GM12878 (cell line): ENCODE data around the gene CTNNBL1. TPM values are rescaled to one million over a fixed set of nuclear protein-coding genes. Genes with fewer than 3 reads are reported as not detected.

Experiments
- ATAC-seq: fragments of 200-7000 bp; cut with Tn5 transposase; 3 replicates; pipeline ENCODE4 v1.9.1; 2020; ENCODE audit warnings: mild to moderate bottlenecking, moderate library complexity
- BruUV-seq: library from RNA; stranded (reverse); fragments of 400-500 nt; replicated peaks from 2 replicates; lab custom pipeline; 2021; lab: Mats Ljungman, UMichigan
- CTCF ChIA-PET: fragments of 300-600 bp; sonication (Branson Sonifier 250); formaldehyde crosslinking; extraction: SDS; loops from one replicate; lab custom pipeline; 2021; ENCODE audit warnings: inconsistent platforms; lab: Yijun Ruan, JAX
- POLR2A ChIA-PET: fragments of 350-600 bp; formaldehyde crosslinking; extraction: SDS; loops from one replicate; lab custom pipeline; 2021; ENCODE audit warnings: inconsistent platforms; lab: Charles Lee
- RAD21 ChIA-PET: fragments of 300-600 bp; sonication (Branson Sonifier 250); formaldehyde crosslinking; loops from one replicate; lab custom pipeline; 2023; ENCODE audit warnings: antibody characterized with exemption; ENCODE audit not compliant: unreplicated experiment; lab: Charles Lee
- SMC1A ChIA-PET: fragments of 300-600 bp; sonication (Branson Sonifier 250); formaldehyde crosslinking; loops from one replicate; lab custom pipeline; 2023; ENCODE audit not compliant: unreplicated experiment, uncharacterized antibody; lab: Charles Lee
- DNase-seq: peaks from one replicate; pipeline ENCODE4 v3.0.0-alpha.2; 2011; ENCODE audit warnings: low read depth, low spot score
- FAIRE-seq: peaks from 3 replicates; lab custom pipeline; 2011; peaks lifted over from hg19 to GRCh38; lab: Jason Lieb, UNC
- H2AFZ ChIP-seq: 2 replicates; pipeline ENCODE4 v1.6.0; 2011; ENCODE audit warnings: low read depth, low read length, control low read depth; ENCODE audit not compliant: control insufficient read depth
- H3K27ac ChIP-seq: 2 replicates; pipeline ENCODE4 v1.5.1; 2011; ENCODE audit warnings: control low read depth; ENCODE audit not compliant: control insufficient read depth, insufficient read depth
- H3K27me3 ChIP-seq, 2 experiments: replicated peaks in 1 of 2; 2 replicates each; pipeline versions ENCODE4 v1.6.0 to v1.6.1; 2011; ENCODE audit warnings: low read length in 1 of 2; ENCODE audit not compliant: control insufficient read depth in 2 of 2, insufficient read depth in 2 of 2
- H3K36me3 ChIP-seq, 2 experiments: 2 replicates each; pipeline ENCODE4 v1.5.1; 2011; ENCODE audit warnings: low read length in 1 of 2; ENCODE audit not compliant: control insufficient read depth in 2 of 2, insufficient read depth in 2 of 2
- H3K4me1 ChIP-seq: 2 replicates; pipeline ENCODE4 v1.6.1; 2011; ENCODE audit warnings: mild to moderate bottlenecking, low read length, moderate library complexity, mixed read lengths; ENCODE audit not compliant: control insufficient read depth, insufficient read depth
- H3K4me2 ChIP-seq: 2 replicates; pipeline ENCODE4 v1.6.0; 2011; ENCODE audit warnings: control low read depth; ENCODE audit not compliant: control insufficient read depth, insufficient read depth
- H3K4me3 ChIP-seq: fragments of 200-600 bp; sonication (generic); 2 replicates; pipeline ENCODE4 v1.5.1; 2016
- H3K79me2 ChIP-seq: 2 replicates; pipeline ENCODE4 v1.6.0; 2011; ENCODE audit warnings: low read length; ENCODE audit not compliant: control insufficient read depth, insufficient read depth
- H3K9ac ChIP-seq: 2 replicates; pipeline ENCODE4 v1.8.0; 2011; ENCODE audit warnings: low read length, control low read depth, mixed read lengths; ENCODE audit not compliant: control insufficient read depth, insufficient read depth
- H3K9me3 ChIP-seq: replicated peaks from 3 replicates; pipeline ENCODE4 v1.5.1; 2011; ENCODE audit warnings: mild to moderate bottlenecking, low read length; ENCODE audit not compliant: control insufficient read depth, insufficient read depth
- H4K20me1 ChIP-seq: 2 replicates; pipeline ENCODE4 v1.6.0; 2011; ENCODE audit not compliant: control insufficient read depth, insufficient read depth
- ATF3 ChIP-seq: IDR thresholded peaks from 2 replicates; pipeline ENCODE4 v1.6.1; 2011; ENCODE audit warnings: low read depth, mild to moderate bottlenecking, low read length, moderate library complexity, borderline replicate concordance; ENCODE audit errors: extremely low read depth
- CEBPB ChIP-seq, 2 experiments: fragments of 150-350 bp in 1 of 2; IDR thresholded peaks; 2 replicates each; pipeline ENCODE4 v1.6.1; 2012 to 2014; ENCODE audit warnings: low read depth in 2 of 2, low read length in 2 of 2, borderline replicate concordance in 1 of 2, inconsistent platforms in 1 of 2
- E2F4 ChIP-seq: IDR thresholded peaks from 2 replicates; pipeline ENCODE4 v1.6.1; 2012; ENCODE audit warnings: low read depth, low read length, improper control_type of control experiment
- FOXK2 ChIP-seq: fragments of 450-650 bp; IDR thresholded peaks from 2 replicates; pipeline ENCODE4 v1.6.1; 2017; ENCODE audit warnings: mild to moderate bottlenecking, moderate library complexity
- GABPA ChIP-seq: IDR thresholded peaks from 2 replicates; pipeline ENCODE4 v1.6.1; 2014; ENCODE audit warnings: antibody characterized with exemption, low read depth, mild to moderate bottlenecking, inconsistent platforms
- NR2C1 ChIP-seq: fragments of 450-650 bp; IDR thresholded peaks from 2 replicates; pipeline ENCODE4 v1.6.1; 2017; ENCODE audit warnings: antibody characterized with exemption, mild to moderate bottlenecking, moderate library complexity
- PML ChIP-seq: IDR thresholded peaks from 2 replicates; pipeline ENCODE4 v1.6.1; 2012; ENCODE audit warnings: low read length, inconsistent platforms
- REST ChIP-seq: IDR thresholded peaks from 2 replicates; pipeline ENCODE4 v1.6.1; 2012; ENCODE audit warnings: mild to moderate bottlenecking, low read depth, low read length
- ZNF622 ChIP-seq: fragments of 450-650 bp; IDR thresholded peaks from 2 replicates; pipeline ENCODE4 v1.6.1; 2017; ENCODE audit warnings: mild to moderate bottlenecking, inconsistent platforms
- ZZZ3 ChIP-seq: IDR thresholded peaks from 2 replicates; pipeline ENCODE4 v1.6.1; 2011; ENCODE audit warnings: low read depth; ENCODE audit not compliant: control insufficient read depth, insufficient read length
- WGBS: methylation state at CpG from one replicate; pipeline ENCODE4 v1.1.6; 2016; ENCODE audit warnings: low lambda C conversion rate; ENCODE audit not compliant: insufficient replicate concordance, insufficient coverage; ENCODE audit errors: missing lambda C conversion rate; 5-methylcytosine and 5-hydroxymethylcytosine counted together
- in situ Hi-C: fragments of 300-500 bp; cut with MboI; formaldehyde crosslinking; loops from 9 replicates; pipeline ENCODE4 v1.14.3; 2018; ENCODE audit warnings: mixed read lengths
- intact Hi-C: fragments of 100-400 bp; cut with micrococcal nuclease; formaldehyde crosslinking; loops from one replicate; pipeline ENCODE4 v1.14.2; 2022; ENCODE audit not compliant: unreplicated experiment
- polyA plus RNA-seq, 11 experiments: library from polyadenylated mRNA; depleted of rRNA in 4 of 11; unstranded in 6 of 11; stranded (reverse) in 5 of 11; fragments of >200 nt; fragmentation: Nextera tagmentation in 4 of 11; fragmentation: Illumina TruSeq in 1 of 11; extraction: Ambion mirVana in 4 of 11; extraction: Trizol in 1 of 11; gene quantifications; 1 replicate in 1 of 11; 2 replicates in 10 of 11; pipeline versions ENCODE4 v1.2.1 to v1.2.3, GENCODE V29; 2011 to 2016; ENCODE audit warnings: inconsistent platforms in 2 of 11, missing spikeins in 2 of 11, low read depth in 1 of 11
- total RNA-seq, 4 experiments: library from RNA; depleted of rRNA in 3 of 4; stranded (reverse); fragments of >200 nt in 3 of 4; fragmentation: Illumina TruSeq in 1 of 4; extraction: Trizol in 1 of 4; gene quantifications; 2 replicates each; pipeline versions ENCODE4 v1.2.1 to v1.2.3, GENCODE V29; 2013 to 2021

Gene CTNNBL1
- total and polyA plus RNA-seq, 10 of the 15 experiments (the other 5 are each of a cell fraction or from before 2014, with no cell fraction given): 43.1 to 102 (median 67.8) TPM

GRCh38 chr20:37904845-37905373 lies 211.1 kb downstream of the CTNNBL1 start:
- ChIA-PET SMC1A (no interaction called here), POLR2A (no interaction called here), CTCF (no interaction called here), RAD21 (no interaction called here)
- TF ChIP-seq FOXK2: no peak
- no peak for TF ChIP-seq PML
- TF ChIP-seq GABPA: no peak
- no peak for TF ChIP-seq ATF3
- no peak for TF ChIP-seq CEBPB (IDR thresholded peaks at IDR 0.05; ENCODE audit: borderline replicate concordance in 1 of 2, low read depth in 2 of 2, low read length in 2 of 2)
- TF ChIP-seq REST: no peak
- no peak for TF ChIP-seq ZZZ3
- no peak for TF ChIP-seq E2F4
- no peak for TF ChIP-seq NR2C1
- TF ChIP-seq ZNF622: no peak
- no peak overlapping the region for H2AFZ ChIP-seq
- intact Hi-C loops (loop anchor here (5.0 to 10.0 kb wide), 2 partner anchors 152 to 250 kb away; no protein-coding TSS in a partner anchor), in situ Hi-C loops (loop anchor here (5.0 kb wide), 1 partner anchor 87 kb away; no protein-coding TSS in a partner anchor)
- no peaks in the 10 kb centered on the region for H3K79me2 ChIP-seq
- no peak overlapping the region for H3K4me3 ChIP-seq
- no peaks in the 10 kb centered on the region for H3K36me3 ChIP-seq
- H3K9ac ChIP-seq: no peak overlapping the region
- FAIRE-seq (no peak), ATAC-seq (no peak), DNase-seq (no peak)
- no peaks in the 10 kb centered on the region for H3K9me3 ChIP-seq
- H4K20me1 ChIP-seq: no peaks in the 10 kb centered on the region
- no peaks in the 10 kb centered on the region; the same call in 1 of the 2 replicates for H3K4me1 ChIP-seq
- 52% methylated on average over 8 of the region's 8 CpGs for WGBS
- no peak overlapping the region for H3K27ac ChIP-seq
- no TSS peak for BruUV-seq
- peaks cover 1 to 4% of the 10 kb centered on the region in 2 experiments; a peak in 2 of 4 replicates for H3K27me3 ChIP-seq
- H3K4me2 ChIP-seq: no peak overlapping the region
